ENCODE data around the gene MIF. TPM values are rescaled to one million over a fixed set of nuclear protein-coding genes. Genes with fewer than 3 reads are reported as not detected.

The MIF gene
- total RNA-seq, 2 experiments from 2014 or later: 213 to 226 TPM

DNA sequence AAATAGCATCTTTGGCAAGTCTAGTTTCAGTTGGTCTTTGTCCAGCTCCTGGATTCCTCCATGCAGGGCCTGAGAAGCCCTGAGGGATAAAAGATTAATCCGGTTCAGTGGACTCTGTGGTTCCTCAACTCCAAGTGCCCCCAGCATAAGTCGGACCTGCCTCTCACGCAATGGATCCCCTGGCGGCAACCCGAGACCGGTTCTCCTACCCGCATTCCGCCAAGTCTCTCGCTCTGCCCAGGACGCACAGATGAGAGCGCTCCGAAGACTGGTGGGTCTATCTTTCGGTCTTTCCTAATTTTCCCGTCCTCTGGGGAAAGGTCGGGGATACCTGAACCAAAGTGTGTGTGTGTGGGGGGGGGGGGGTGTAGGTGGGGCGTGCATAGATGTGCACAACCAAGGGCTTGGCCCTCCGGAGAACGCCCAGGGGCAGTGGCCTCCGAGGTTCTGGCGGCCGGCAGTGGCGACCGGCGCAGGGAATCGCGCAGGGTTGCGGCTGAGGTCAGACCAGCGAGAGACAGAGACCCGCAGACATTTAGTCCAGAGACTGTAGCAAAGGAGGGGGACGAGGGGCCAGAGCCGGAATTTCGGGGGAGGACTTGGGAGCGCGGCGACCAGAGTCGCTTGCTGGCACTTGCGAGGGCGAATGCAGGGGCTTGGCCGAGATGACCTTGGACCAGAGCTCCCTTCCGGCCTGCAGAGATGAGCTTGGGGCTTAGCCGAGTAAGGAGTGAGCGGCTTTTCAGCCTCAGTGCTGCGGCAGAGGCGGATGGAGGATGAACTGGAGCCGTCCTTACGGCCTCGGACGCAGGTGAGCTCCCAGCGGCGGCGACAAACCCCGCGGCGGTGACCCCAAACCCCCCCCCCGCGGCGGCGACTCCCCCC, 37.2 kb upstream of the MIF start:
- TF ChIP-seq, protein P1, sequence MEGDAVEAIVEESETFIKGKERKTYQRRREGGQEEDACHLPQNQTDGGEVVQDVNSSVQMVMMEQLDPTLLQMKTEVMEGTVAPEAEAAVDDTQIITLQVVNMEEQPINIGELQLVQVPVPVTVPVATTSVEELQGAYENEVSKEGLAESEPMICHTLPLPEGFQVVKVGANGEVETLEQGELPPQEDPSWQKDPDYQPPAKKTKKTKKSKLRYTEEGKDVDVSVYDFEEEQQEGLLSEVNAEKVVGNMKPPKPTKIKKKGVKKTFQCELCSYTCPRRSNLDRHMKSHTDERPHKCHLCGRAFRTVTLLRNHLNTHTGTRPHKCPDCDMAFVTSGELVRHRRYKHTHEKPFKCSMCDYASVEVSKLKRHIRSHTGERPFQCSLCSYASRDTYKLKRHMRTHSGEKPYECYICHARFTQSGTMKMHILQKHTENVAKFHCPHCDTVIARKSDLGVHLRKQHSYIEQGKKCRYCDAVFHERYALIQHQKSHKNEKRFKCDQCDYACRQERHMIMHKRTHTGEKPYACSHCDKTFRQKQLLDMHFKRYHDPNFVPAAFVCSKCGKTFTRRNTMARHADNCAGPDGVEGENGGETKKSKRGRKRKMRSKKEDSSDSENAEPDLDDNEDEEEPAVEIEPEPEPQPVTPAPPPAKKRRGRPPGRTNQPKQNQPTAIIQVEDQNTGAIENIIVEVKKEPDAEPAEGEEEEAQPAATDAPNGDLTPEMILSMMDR (IDR thresholded peaks at IDR 0.05): no peak
- no peaks in the 10 kb centered on the region for H3K9me3 ChIP-seq (ENCODE audit: control insufficient read depth in 1 of 2, insufficient read depth in 1 of 2, low read length in 2 of 2)
- H3K4me3 Mint-ChIP-seq: peak overlapping the region; percentile 97
- DNase-seq: peak in 4 of 14 experiments; percentile 13 to 54 (median 42)
- no peaks in the 10 kb centered on the region for H3K27me3 ChIP-seq (ENCODE audit: control insufficient read depth in 1 of 2, insufficient read depth in 2 of 2, low read length in 2 of 2)
- no peaks in the 10 kb centered on the region for H3K36me3 ChIP-seq (ENCODE audit: insufficient read depth, low read length)
- intact Hi-C loops (cut with DNase I, micrococcal nuclease): loop anchor here in 1 of 2 experiments (5.0 kb wide), 2 partner anchors 35 to 70 kb away; partner anchors contain the start of genes MIF and SMARCB1
- H3K27ac Mint-ChIP-seq: peak overlapping the region; percentile 82
- H3K27me3 Mint-ChIP-seq: no peaks in the 10 kb centered on the region
- no peak overlapping the region for H3K27ac ChIP-seq (ENCODE audit: low read depth in 1 of 2, low read length in 2 of 2)
- ChIA-PET CTCF (interaction anchor here (0.8 to 2.9 kb wide), 7 partner anchors 8 to 154 kb away, joined by 3 to 33 read pairs (median 3); partner anchors contain the start of genes CABIN1 and MIF), POLR2A (interaction anchor here (0.6 to 2.8 kb wide), 24 partner anchors 7 to 698 kb away, joined by 3 to 44 read pairs (median 4); partner anchors contain the start of genes CABIN1, CHCHD10, DERL3 and GUCD1)
- ATAC-seq (ENCODE audit: poor library complexity): peak; percentile 32
- H3K4me1 ChIP-seq (ENCODE audit: insufficient read depth, low read length): peaks cover 25% of the 10 kb centered on the region
- H3K9me3 Mint-ChIP-seq: no peaks in the 10 kb centered on the region
- peak overlapping the region; percentile 87 for H3K4me3 ChIP-seq (ENCODE audit: low read length)
- H3K36me3 Mint-ChIP-seq (ENCODE audit: low read depth): peaks cover 5% of the 10 kb centered on the region
- H3K4me1 Mint-ChIP-seq (ENCODE audit: low read depth): peaks cover 20% of the 10 kb centered on the region

DNA sequence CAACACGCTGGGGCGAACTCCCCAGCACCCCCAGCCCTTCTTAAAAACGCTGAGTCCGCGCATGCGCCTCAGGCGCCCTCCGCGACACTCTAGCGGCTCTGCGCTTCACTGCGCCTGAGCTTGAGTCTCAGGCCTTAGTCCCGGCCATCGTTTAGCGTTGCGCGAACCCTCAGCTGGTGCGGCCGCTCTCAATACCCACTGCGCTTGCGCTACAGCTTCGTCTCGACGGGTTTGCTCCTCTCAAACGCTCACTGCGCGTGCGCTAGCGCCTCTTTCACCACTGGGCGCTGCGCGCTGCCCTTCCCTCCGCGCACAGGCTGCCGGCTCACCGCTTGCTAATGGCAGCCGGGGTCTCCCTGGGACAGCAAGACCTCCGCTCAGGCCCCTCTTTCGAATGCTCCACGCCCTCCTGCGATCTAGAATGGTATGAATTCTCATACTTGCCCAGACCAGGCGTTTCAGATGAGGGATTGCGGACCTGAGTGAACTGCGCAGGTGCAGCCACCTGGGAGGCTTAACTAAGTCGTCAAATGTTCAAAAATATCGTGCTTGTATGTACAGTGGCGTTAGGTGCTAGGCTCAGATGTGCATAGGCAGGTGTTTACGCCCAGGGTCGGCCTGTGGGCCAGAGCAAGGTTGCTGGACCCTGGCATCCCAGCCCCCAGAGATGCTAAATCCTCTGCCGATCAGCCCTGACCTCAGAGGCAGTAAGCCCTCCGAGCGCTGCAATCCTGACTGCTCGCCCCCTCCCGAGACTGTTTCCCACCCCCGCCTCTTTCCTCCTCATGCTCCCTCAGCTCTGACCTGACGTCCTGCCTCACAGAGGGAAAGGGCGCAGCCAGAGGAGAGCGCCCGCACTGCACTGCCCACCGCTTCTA, 36.3 kb upstream of the MIF start, which contains the start of gene SLC2A11:
TSS of gene SLC2A11 (plus strand) at position 270 of the 878 bp plus-strand sequence. CDS start at position 395, 125 bp downstream.
- ChIA-PET CTCF (interaction anchor here (0.8 to 2.9 kb wide), 7 partner anchors 9 to 153 kb away, joined by 3 to 33 read pairs (median 3); partner anchors contain the start of genes CABIN1 and MIF), POLR2A (interaction anchor here (0.6 to 2.8 kb wide), 26 partner anchors 8 to 697 kb away, joined by 3 to 44 read pairs (median 4); partner anchors contain the start of genes CABIN1, CHCHD10, DERL3 and GUCD1)
- H3K4me1 Mint-ChIP-seq (ENCODE audit: low read depth): peaks cover 20% of the 10 kb centered on the region
- Histone ChIP-seq H3K27me3 (ENCODE audit: control insufficient read depth in 1 of 2, insufficient read depth in 2 of 2, low read length in 2 of 2) (no peaks in the 10 kb centered on the region), H3K4me1 (ENCODE audit: insufficient read depth, low read length) (peaks cover 25% of the 10 kb centered on the region), H3K4me3 (ENCODE audit: low read length) (peak within 1 kb of the TSS; percentile 87), H3K27ac (ENCODE audit: low read depth in 1 of 2, low read length in 2 of 2) (peak within 1 kb of the TSS; percentile 56 to 61), H3K9me3 (ENCODE audit: control insufficient read depth in 1 of 2, insufficient read depth in 1 of 2, low read length in 2 of 2) (no peaks in the 10 kb centered on the region), H3K36me3 (ENCODE audit: insufficient read depth, low read length) (no peaks in the 10 kb centered on the region)
- H3K27me3 Mint-ChIP-seq: no peaks in the 10 kb centered on the region
- DNase-seq: peak; percentile 85 to 99 (median 92)
- H3K4me3 Mint-ChIP-seq: peak within 1 kb of the TSS; percentile 97
- peaks cover 8% of the 10 kb centered on the region for H3K36me3 Mint-ChIP-seq (ENCODE audit: low read depth)
- TF ChIP-seq, protein P1 (IDR thresholded peaks at IDR 0.05): no peak
- ATAC-seq (ENCODE audit: poor library complexity): peak; percentile 93
- intact Hi-C loops (cut with DNase I, micrococcal nuclease): loop anchor here in 1 of 2 experiments (5.0 kb wide), 2 partner anchors 34 to 71 kb away; partner anchors contain the start of genes MIF and SMARCB1
- H3K27ac Mint-ChIP-seq: peak within 1 kb of the TSS; percentile 82
- no peaks in the 10 kb centered on the region for H3K9me3 Mint-ChIP-seq
